ENCODE data around the gene DPYD.

Gene DPYD

GRCh38 chr1:97581614-97582051 is 339.2 kb downstream of the DPYD start:
- Histone ChIP-seq H3K79me2 (ENCODE audit: insufficient read depth, low read length) (no peaks in the 10 kb centered on the region), H3K27ac (ENCODE audit: low read depth, low read length) (no peak overlapping the region), H3K4me2 (ENCODE audit: low read depth, low read length, poor library complexity, severe bottlenecking) (no peak overlapping the region)

GRCh38 chr1:97577613-97578012 is 343.2 kb downstream of the DPYD start:
- H3K79me2 ChIP-seq (ENCODE audit: insufficient read depth, low read length): no peaks in the 10 kb centered on the region
- no peaks in the 10 kb centered on the region for H3K27me3 ChIP-seq (ENCODE audit: low read length)
- H3K36me3 ChIP-seq (ENCODE audit: low read length): no peaks in the 10 kb centered on the region
- H3K9me3 ChIP-seq (ENCODE audit: insufficient read depth, low read length): no peaks in the 10 kb centered on the region
- no peaks in the 10 kb centered on the region for H4K20me1 ChIP-seq (ENCODE audit: low read depth, low read length)
- H3K4me3 ChIP-seq (ENCODE audit: insufficient read depth, low read length, poor library complexity, severe bottlenecking): no peak overlapping the region
- H3K27ac ChIP-seq (ENCODE audit: low read depth, low read length): no peak overlapping the region
- no peak overlapping the region for H3K4me2 ChIP-seq (ENCODE audit: low read depth, low read length, poor library complexity, severe bottlenecking)
- TF ChIP-seq, protein P1, sequence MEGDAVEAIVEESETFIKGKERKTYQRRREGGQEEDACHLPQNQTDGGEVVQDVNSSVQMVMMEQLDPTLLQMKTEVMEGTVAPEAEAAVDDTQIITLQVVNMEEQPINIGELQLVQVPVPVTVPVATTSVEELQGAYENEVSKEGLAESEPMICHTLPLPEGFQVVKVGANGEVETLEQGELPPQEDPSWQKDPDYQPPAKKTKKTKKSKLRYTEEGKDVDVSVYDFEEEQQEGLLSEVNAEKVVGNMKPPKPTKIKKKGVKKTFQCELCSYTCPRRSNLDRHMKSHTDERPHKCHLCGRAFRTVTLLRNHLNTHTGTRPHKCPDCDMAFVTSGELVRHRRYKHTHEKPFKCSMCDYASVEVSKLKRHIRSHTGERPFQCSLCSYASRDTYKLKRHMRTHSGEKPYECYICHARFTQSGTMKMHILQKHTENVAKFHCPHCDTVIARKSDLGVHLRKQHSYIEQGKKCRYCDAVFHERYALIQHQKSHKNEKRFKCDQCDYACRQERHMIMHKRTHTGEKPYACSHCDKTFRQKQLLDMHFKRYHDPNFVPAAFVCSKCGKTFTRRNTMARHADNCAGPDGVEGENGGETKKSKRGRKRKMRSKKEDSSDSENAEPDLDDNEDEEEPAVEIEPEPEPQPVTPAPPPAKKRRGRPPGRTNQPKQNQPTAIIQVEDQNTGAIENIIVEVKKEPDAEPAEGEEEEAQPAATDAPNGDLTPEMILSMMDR (IDR thresholded peaks at IDR 0.05; ENCODE audit: insufficient read depth, low read length, poor library complexity, severe bottlenecking): no peak
- no peak for TF ChIP-seq EZH2phosphoT487 (conservative IDR thresholded peaks at IDR 0.05; ENCODE audit: low read length)
- no peak overlapping the region for H2AFZ ChIP-seq (ENCODE audit: low read depth, low read length, severe bottlenecking)
- H3F3A ChIP-seq (ENCODE audit: insufficient read depth): no peaks in the 10 kb centered on the region
- no peak overlapping the region for H3K9ac ChIP-seq (ENCODE audit: low read length)
- H3K9me2 ChIP-seq (replicated peaks; ENCODE audit: insufficient read depth, low read length): no peaks in the 10 kb centered on the region

More at GRCh38 chr1:97581614-97582051, 339.2 kb downstream of the DPYD start:
- H3K9ac ChIP-seq (ENCODE audit: low read length): no peak overlapping the region
- H3K9me3 ChIP-seq (ENCODE audit: insufficient read depth, low read length): no peaks in the 10 kb centered on the region
- no peaks in the 10 kb centered on the region for H3K36me3 ChIP-seq (ENCODE audit: low read length)
- H3K27me3 ChIP-seq (ENCODE audit: low read length): no peaks in the 10 kb centered on the region
- TF ChIP-seq EZH2phosphoT487 (conservative IDR thresholded peaks at IDR 0.05; ENCODE audit: low read length): no peak
- TF ChIP-seq, protein P1 (IDR thresholded peaks at IDR 0.05; ENCODE audit: insufficient read depth, low read length, poor library complexity, severe bottlenecking): no peak
- H2AFZ ChIP-seq (ENCODE audit: low read depth, low read length, severe bottlenecking): no peak overlapping the region
- H4K20me1 ChIP-seq (ENCODE audit: low read depth, low read length): no peaks in the 10 kb centered on the region
- no peaks in the 10 kb centered on the region for H3K9me2 ChIP-seq (replicated peaks; ENCODE audit: insufficient read depth, low read length)
- no peaks in the 10 kb centered on the region for H3F3A ChIP-seq (ENCODE audit: insufficient read depth)
- H3K4me3 ChIP-seq (ENCODE audit: insufficient read depth, low read length, poor library complexity, severe bottlenecking): no peak overlapping the region

- TF ChIP-seq, protein P1 (IDR thresholded peaks at IDR 0.05; ENCODE audit: insufficient read depth, low read length, poor library complexity, severe bottlenecking): no peak
- no peak for TF ChIP-seq EZH2phosphoT487 (conservative IDR thresholded peaks at IDR 0.05; ENCODE audit: low read length)
- Histone ChIP-seq H4K20me1 (ENCODE audit: low read depth, low read length) (no peaks in the 10 kb centered on the region), H2AFZ (ENCODE audit: low read depth, low read length, severe bottlenecking) (no peak overlapping the region)
These were observed 347.3 kb downstream of the DPYD start for GRCh38 chr1:97573553-97573952.

More at GRCh38 chr1:97573553-97573952, 347.3 kb downstream of the DPYD start:
- H3K9me3 ChIP-seq (ENCODE audit: insufficient read depth, low read length): no peaks in the 10 kb centered on the region
- no peaks in the 10 kb centered on the region for H3K27me3 ChIP-seq (ENCODE audit: low read length)
- no peak overlapping the region for H3K4me2 ChIP-seq (ENCODE audit: low read depth, low read length, poor library complexity, severe bottlenecking)
- no peak overlapping the region for H3K27ac ChIP-seq (ENCODE audit: low read depth, low read length)
- H3K9ac ChIP-seq (ENCODE audit: low read length): no peak overlapping the region
- no peaks in the 10 kb centered on the region for H3K79me2 ChIP-seq (ENCODE audit: insufficient read depth, low read length)
- no peaks in the 10 kb centered on the region for H3K9me2 ChIP-seq (replicated peaks; ENCODE audit: insufficient read depth, low read length)
- no peaks in the 10 kb centered on the region for H3K36me3 ChIP-seq (ENCODE audit: low read length)
- no peaks in the 10 kb centered on the region for H3F3A ChIP-seq (ENCODE audit: insufficient read depth)
- no peak overlapping the region for H3K4me3 ChIP-seq (ENCODE audit: insufficient read depth, low read length, poor library complexity, severe bottlenecking)

All from SU-DHL-6 (cell line).